ENCODE measurements around the gene SIT1. TPM values are rescaled to one million over a fixed set of nuclear protein-coding genes. Genes with fewer than 3 reads are reported as not detected.
"Not testable (repeated sequence)": the region's sequence is repeated elsewhere in the genome, so short reads cannot be mapped to it uniquely, and the experiment has no call there.

The SIT1 gene
- total RNA-seq, 2 experiments from 2014 or later = 74.6 to 75.8 TPM

DNA sequence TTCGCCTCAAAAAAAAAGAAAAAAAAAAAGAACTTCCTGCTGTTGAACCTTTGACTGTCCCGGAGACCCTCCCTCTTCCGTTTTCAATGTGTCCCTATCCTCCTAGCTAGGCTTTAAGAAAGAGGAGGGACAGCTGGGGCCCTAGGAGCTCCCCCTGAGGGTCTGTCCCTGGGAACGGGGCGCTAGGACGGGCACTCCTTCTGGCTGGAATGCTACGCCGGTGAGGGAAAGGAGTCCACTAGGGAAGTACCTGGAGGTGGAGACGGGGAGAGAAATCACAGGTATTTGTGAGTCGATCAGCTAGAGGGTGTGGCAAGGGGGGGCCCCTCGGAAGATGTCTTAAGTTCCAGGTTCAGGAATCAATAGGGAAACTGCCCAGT, 4.6 kb downstream of the SIT1 start:
- peak overlapping the region; percentile 91 for H3K4me3 Mint-ChIP-seq
- H3K27me3 Mint-ChIP-seq = no peaks in the 10 kb centered on the region
- ChIA-PET POLR2A (interaction anchor here (0.6 to 4.6 kb wide), 9 partner anchors 12 to 757 kb away, joined by 3 to 43 read pairs (median 4); partner anchors contain the start of genes CCDC107, CREB3, RMRP and TLN1), CTCF (interaction anchor here (0.7 to 6.2 kb wide), 15 partner anchors 10 to 102 kb away, joined by 3 to 82 read pairs (median 10); partner anchors contain the start of genes ARHGEF39, CCDC107, CREB3 and GBA2)
- H3K4me1 Mint-ChIP-seq (ENCODE audit: low read depth) = peaks cover 43% of the 10 kb centered on the region
- peak overlapping the region; percentile 93 for H3K27ac Mint-ChIP-seq
- intact Hi-C loops (cut with micrococcal nuclease) = loop anchor here (1.0 to 5.0 kb wide), 6 partner anchors 9 to 534 kb away; partner anchors contain the start of genes ARHGEF39, CREB3 and TLN1
- no peaks in the 10 kb centered on the region for H3K9me3 Mint-ChIP-seq
- H3K36me3 Mint-ChIP-seq = peaks cover 17% of the 10 kb centered on the region
- DNase-seq = no peak

DNA sequence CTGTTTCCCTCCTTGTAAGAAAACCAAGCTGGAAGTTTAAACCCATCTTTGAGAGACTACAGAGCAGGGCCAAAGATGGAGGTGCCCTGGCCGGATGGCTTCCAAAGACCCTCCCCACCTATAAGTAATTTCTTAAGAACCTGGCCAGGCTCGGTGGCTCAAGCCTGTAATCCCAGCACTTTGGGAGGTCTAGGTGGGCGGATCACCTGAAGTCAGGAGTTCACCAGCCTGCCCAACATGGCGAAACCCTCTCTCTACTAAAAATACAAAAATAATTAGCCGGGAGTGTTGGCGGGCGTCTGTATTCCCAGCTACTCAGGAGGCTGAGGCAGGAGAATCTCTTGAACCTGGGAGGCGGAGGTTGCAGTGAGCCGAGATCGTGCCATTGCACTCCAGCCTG, 5.0 kb downstream of the SIT1 start:
- CTCF ChIA-PET = interaction anchor here (0.7 to 6.2 kb wide), 13 partner anchors 11 to 102 kb away, joined by 3 to 82 read pairs (median 12); partner anchors contain the start of genes ARHGEF39, CCDC107, CREB3 and GBA2
- H3K4me1 Mint-ChIP-seq (ENCODE audit: low read depth) = peaks cover 43% of the 10 kb centered on the region
- intact Hi-C loops (cut with micrococcal nuclease) = loop anchor here (1.0 to 5.0 kb wide), 6 partner anchors 8 to 533 kb away; partner anchors contain the start of genes ARHGEF39, CREB3 and TLN1
- H3K27ac Mint-ChIP-seq = peak overlapping the region; percentile 93
- H3K27me3 Mint-ChIP-seq, H3K9me3 Mint-ChIP-seq, DNase-seq: not testable (repeated sequence)
- POLR2A ChIA-PET = interaction anchor here (1.0 to 4.6 kb wide), 6 partner anchors 12 to 110 kb away, joined by 4 to 43 read pairs (median 10); partner anchors contain the start of genes CCDC107, CREB3, RMRP and TLN1
- peak overlapping the region; percentile 91 for H3K4me3 Mint-ChIP-seq
- H3K36me3 Mint-ChIP-seq = peaks cover 21% of the 10 kb centered on the region

DNA sequence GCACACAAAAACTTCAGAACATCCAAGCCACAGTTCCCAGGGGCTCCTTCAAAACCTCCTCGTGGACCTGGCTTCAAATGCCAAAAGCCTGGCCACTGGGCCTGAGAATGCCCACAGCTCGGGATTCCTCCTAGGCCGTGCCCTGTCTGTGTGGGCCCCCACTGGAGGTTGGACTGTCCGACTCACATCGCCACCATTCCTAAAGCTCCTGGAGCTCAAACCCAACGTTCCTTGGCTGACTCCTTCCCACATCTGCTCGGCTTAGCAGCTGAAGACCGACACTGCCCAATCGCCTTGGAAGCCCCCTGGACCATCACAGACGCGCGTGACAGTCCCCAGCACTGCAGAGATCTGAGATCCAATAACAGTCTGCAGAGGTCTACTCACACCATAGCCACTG, 7.7 kb downstream of the SIT1 start:
- H3K9me3 Mint-ChIP-seq = no peaks in the 10 kb centered on the region
- ChIA-PET POLR2A (no interaction called here), CTCF (interaction anchor here (1.0 kb wide), 1 partner anchor 31 kb away, joined by 3 read pairs; no protein-coding TSS in a partner anchor)
- H3K4me1 Mint-ChIP-seq (ENCODE audit: low read depth) = peaks cover 44% of the 10 kb centered on the region
- DNase-seq = no peak
- intact Hi-C loops (cut with micrococcal nuclease) = no loop called here
- H3K27me3 Mint-ChIP-seq = no peaks in the 10 kb centered on the region
- peaks cover 16% of the 10 kb centered on the region for H3K36me3 Mint-ChIP-seq
- no peak overlapping the region for H3K4me3 Mint-ChIP-seq
- no peak overlapping the region for H3K27ac Mint-ChIP-seq

DNA sequence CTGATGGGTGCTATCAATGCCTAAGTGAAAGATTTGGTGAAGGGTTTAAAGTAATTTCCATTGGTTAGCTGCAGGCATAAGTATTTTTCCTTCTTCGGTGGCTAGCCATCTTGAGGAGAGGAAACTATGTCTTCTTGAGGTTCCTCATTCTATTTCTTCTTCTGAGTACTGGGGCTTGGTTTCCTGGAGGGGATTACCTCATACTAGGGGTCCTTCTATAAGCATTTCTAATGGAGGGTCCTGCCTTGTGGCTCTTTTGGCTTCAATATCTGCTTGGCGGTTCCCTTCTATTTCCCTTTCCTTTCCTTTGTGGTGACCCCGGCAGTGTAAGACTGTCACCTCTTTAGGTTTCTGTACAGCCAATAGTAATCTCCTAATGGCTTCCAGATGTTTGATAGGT, 9.3 kb downstream of the SIT1 start:
- intact Hi-C loops (cut with micrococcal nuclease); H3K27me3 Mint-ChIP-seq; POLR2A ChIA-PET; H3K4me3 Mint-ChIP-seq; DNase-seq; H3K9me3 Mint-ChIP-seq; H3K27ac Mint-ChIP-seq: not testable (repeated sequence)
- Mint-ChIP-seq H3K4me1 (ENCODE audit: low read depth) (peaks cover 48% of the 10 kb centered on the region), H3K36me3 (peaks cover 16% of the 10 kb centered on the region)
- CTCF ChIA-PET = interaction anchor here (0.6 kb wide), 1 partner anchor 24 kb away, joined by 4 read pairs; no protein-coding TSS in a partner anchor

DNA sequence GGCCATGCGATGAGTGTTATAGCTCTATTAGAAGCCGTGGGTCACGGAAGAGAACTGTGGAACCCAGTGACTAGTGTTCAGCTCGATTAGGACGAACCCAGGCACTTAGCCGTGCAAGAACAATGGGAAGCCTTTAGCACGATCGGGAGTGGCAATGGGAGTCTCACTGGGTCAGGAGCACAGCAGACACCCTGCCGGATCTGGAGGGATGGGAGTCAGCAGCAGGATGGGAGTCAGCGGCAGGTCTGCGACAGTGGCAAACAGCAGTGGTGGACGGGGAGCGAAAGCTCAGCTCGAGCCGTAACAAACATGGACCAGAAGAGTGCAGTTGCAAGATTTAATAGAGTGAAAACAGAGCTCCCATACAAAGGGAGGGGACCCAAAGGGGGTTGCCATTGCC, 10.3 kb downstream of the SIT1 start:
- Mint-ChIP-seq H3K27ac (peak overlapping the region; percentile 35), H3K4me1 (ENCODE audit: low read depth) (peaks cover 53% of the 10 kb centered on the region), H3K36me3 (peaks cover 16% of the 10 kb centered on the region)
- H3K27me3 Mint-ChIP-seq; DNase-seq; POLR2A ChIA-PET; intact Hi-C loops (cut with micrococcal nuclease); H3K9me3 Mint-ChIP-seq; H3K4me3 Mint-ChIP-seq: not testable (repeated sequence)
- CTCF ChIA-PET = interaction anchor here (0.8 to 3.4 kb wide), 3 partner anchors 9 to 29 kb away, joined by 3 to 18 read pairs (median 3); partner anchors contain the start of genes CCDC107 and RMRP

DNA sequence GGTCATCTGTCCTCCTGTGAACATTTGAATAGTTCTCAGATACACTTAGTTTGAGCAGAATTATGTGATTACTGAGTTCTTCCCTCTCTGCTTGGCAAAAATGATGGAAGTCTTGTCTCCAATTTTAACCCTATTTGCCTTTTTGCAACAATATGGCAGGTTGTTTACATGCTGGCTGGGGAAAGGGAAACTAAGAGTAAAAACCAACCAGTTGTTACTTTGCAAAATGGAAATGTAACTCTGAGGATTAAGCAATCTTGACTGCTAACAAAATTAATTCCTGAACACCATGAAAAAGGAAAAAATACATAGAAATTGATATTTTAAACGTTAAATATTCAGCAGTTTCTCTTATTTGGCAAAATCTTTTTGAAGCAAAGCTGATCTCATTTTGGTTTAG, 11.1 kb downstream of the SIT1 start:
- CTCF ChIA-PET = interaction anchor here (0.7 to 3.4 kb wide), 6 partner anchors 10 to 117 kb away, joined by 3 to 18 read pairs (median 3); partner anchors contain the start of genes CCDC107 and RMRP
- H3K27ac Mint-ChIP-seq = peak overlapping the region; percentile 82
- H3K36me3 Mint-ChIP-seq = peaks cover 15% of the 10 kb centered on the region
- peaks cover 59% of the 10 kb centered on the region for H3K4me1 Mint-ChIP-seq (ENCODE audit: low read depth)
- H3K9me3 Mint-ChIP-seq = no peaks in the 10 kb centered on the region
- no peaks in the 10 kb centered on the region for H3K27me3 Mint-ChIP-seq
- H3K4me3 Mint-ChIP-seq = peak overlapping the region; percentile 25
- no peak for DNase-seq
- POLR2A ChIA-PET = interaction anchor here (1.1 kb wide), 1 partner anchor 19 kb away, joined by 3 read pairs; the partner anchor contains the start of genes CCDC107 and RMRP
- intact Hi-C loops (cut with micrococcal nuclease) = no loop called here

DNA sequence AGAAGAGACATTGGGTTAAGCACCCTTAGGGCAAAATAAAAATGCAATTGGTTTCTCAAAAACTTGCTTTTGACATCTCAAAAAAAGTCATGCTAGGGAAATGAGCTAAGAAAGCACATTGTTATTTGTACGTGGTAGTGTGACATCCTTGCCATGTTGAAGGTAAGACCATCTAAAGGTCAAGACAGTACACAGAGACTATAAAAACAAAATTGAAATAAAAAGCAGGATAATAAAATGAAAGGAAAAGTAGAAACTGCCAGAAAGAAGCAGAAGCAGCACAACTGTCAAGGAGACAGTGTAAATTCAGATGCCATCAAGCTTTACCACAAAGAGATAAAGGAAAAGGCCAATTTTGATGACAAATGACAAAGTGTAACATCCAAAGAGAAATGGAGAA, 11.5 kb downstream of the SIT1 start:
- intact Hi-C loops (cut with micrococcal nuclease); DNase-seq; H3K9me3 Mint-ChIP-seq; H3K27me3 Mint-ChIP-seq: not testable (repeated sequence)
- ChIA-PET CTCF (interaction anchor here (0.7 to 3.4 kb wide), 4 partner anchors 10 to 117 kb away, joined by 3 to 18 read pairs (median 3); no protein-coding TSS in a partner anchor), POLR2A (interaction anchor here (1.1 kb wide), 1 partner anchor 19 kb away, joined by 3 read pairs; the partner anchor contains the start of genes CCDC107 and RMRP)
- H3K36me3 Mint-ChIP-seq = peaks cover 14% of the 10 kb centered on the region
- peak overlapping the region; percentile 25 for H3K4me3 Mint-ChIP-seq
- peaks cover 56% of the 10 kb centered on the region for H3K4me1 Mint-ChIP-seq (ENCODE audit: low read depth)
- H3K27ac Mint-ChIP-seq = peak overlapping the region; percentile 82

DNA sequence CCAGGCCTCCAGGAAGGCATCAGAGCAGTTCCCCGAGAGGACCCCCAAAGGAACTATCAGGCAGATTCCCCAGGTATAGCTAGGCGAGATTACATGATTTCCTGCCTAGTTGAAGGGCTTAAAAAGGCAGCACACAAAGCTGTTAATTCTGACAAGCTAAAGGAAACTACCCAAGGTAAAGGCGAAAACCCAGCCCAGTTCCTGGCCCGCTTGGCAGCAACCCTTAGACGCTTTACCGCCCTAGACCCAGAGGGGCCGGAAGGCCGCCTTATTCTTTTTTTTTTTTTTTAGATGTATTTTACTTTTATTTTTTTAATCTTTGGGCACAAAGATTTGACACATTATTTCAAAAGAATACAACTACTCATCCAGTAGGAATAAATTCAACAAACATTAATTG, 12.0 kb downstream of the SIT1 start:
- POLR2A ChIA-PET = interaction anchor here (1.1 kb wide), 1 partner anchor 19 kb away, joined by 3 read pairs; the partner anchor contains the start of genes CCDC107 and RMRP
- H3K4me3 Mint-ChIP-seq; intact Hi-C loops (cut with micrococcal nuclease); H3K9me3 Mint-ChIP-seq; DNase-seq; H3K27me3 Mint-ChIP-seq: not testable (repeated sequence)
- peaks cover 14% of the 10 kb centered on the region for H3K36me3 Mint-ChIP-seq
- CTCF ChIA-PET = interaction anchor here (0.6 to 3.4 kb wide), 5 partner anchors 8 to 118 kb away, joined by 3 to 18 read pairs (median 3); no protein-coding TSS in a partner anchor
- H3K27ac Mint-ChIP-seq = peak overlapping the region; percentile 82
- peaks cover 56% of the 10 kb centered on the region for H3K4me1 Mint-ChIP-seq (ENCODE audit: low read depth)

DNA sequence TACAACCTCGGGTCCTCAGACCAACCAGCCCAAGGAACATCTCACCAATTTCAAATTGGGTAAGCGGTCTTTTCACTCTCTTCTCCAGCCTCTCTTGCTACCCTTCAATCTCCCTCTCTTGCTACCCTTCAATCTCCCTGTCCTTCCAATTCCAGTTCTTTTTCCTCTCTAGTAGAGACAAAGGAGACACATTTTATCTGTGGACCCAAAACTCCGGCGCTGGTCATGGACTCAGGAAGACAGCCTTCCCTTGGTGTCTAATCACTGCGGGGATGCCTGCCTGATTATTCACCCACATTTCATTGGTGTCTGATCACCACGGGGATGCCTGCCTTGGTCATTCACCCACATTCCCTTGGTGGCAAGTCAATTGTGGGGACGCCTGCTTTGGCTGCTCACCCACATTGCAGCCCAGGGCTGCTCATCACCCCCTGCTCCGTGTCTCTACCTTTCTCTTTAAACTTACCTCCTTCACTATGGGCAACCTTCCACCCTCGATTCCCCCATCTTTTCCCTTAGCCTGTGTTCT, 13.2 kb downstream of the SIT1 start:
- H3K27ac Mint-ChIP-seq = not testable (repeated sequence)

DNA sequence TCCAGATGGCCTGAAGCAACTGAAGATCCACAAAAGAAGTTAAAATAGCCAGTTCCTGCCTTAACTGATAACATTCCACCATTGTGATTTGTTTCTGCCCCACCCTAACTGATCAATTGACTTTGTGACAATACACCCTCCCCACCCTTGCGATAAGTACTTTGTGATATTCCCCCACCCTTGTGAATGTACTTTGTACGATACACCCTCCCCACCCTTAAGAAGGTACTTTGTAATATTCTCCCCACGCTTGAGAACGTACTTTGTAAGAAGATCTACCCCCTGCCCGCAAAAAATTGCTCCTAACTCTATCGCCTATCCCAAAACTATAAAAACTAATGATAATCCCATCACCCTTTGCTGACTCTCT, 13.9 kb downstream of the SIT1 start:
- H3K27me3 Mint-ChIP-seq, DNase-seq, H3K36me3 Mint-ChIP-seq, POLR2A ChIA-PET, H3K4me3 Mint-ChIP-seq, H3K9me3 Mint-ChIP-seq, H3K27ac Mint-ChIP-seq: not testable (repeated sequence)
- H3K4me1 Mint-ChIP-seq (ENCODE audit: low read depth) = peaks cover 52% of the 10 kb centered on the region
- intact Hi-C loops (cut with micrococcal nuclease) = loop anchor here (1.0 kb wide), 1 partner anchor 9 kb away; no protein-coding TSS in a partner anchor
- CTCF ChIA-PET = interaction anchor here (1.6 kb wide), 1 partner anchor 10 kb away, joined by 3 read pairs; no protein-coding TSS in a partner anchor

More for the DNA sequence above, 13.2 kb downstream of the SIT1 start:
- H3K27me3 Mint-ChIP-seq, H3K4me3 Mint-ChIP-seq, DNase-seq, POLR2A ChIA-PET, H3K9me3 Mint-ChIP-seq, H3K36me3 Mint-ChIP-seq: not testable (repeated sequence)
- intact Hi-C loops (cut with micrococcal nuclease) = loop anchor here (1.0 kb wide), 1 partner anchor 9 kb away; no protein-coding TSS in a partner anchor
- CTCF ChIA-PET = interaction anchor here (0.5 to 3.4 kb wide), 2 partner anchors 26 to 553 kb away, joined by 4 to 18 read pairs; no protein-coding TSS in a partner anchor
- H3K4me1 Mint-ChIP-seq (ENCODE audit: low read depth) = peaks cover 52% of the 10 kb centered on the region

DNA sequence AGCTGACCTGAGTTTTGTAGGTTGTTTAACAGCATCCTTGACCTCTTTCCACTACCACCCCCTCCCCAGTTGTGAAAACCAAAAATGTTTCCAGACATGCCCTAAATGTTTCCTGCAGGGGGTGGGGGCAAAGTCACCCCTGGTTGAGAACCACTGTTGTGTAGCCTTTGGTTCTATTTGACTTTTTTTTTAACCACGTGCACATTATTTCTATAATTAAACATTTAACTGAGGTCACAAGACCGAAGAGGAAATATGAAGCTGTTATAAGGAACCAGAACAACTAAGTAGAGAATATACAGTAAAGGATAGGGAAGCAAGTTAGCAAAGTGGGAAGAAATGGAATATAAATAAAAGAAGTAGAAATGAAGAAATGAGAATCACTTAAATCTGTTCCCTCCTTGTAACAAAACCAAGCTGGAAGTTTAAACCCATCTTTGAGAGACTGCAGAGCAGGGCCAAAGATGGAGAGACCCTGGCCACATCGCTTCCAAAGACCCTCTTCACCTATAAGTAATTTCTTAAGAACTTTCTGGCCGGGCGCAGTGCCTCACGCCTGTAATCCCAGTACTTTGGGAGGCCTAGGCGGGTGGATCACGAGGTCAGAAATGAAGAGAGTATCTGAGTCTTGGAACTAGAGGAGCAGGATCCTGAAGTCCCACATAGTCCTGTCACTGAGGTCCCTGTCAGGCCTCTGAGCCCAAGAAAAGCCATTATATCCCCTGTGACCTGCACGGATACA, 14.4 kb downstream of the SIT1 start:
- peaks cover 9% of the 10 kb centered on the region for H3K36me3 Mint-ChIP-seq
- H3K9me3 Mint-ChIP-seq = no peaks in the 10 kb centered on the region
- ChIA-PET CTCF (interaction anchor here (0.5 to 1.6 kb wide), 3 partner anchors 10 to 149 kb away, joined by 3 to 6 read pairs (median 3); no protein-coding TSS in a partner anchor), POLR2A (no interaction called here)
- no peak overlapping the region for H3K4me3 Mint-ChIP-seq
- no peak for DNase-seq
- peaks cover 52% of the 10 kb centered on the region for H3K4me1 Mint-ChIP-seq (ENCODE audit: low read depth)
- intact Hi-C loops (cut with micrococcal nuclease) = no loop called here
- H3K27ac Mint-ChIP-seq = peak overlapping the region; percentile 23
- no peaks in the 10 kb centered on the region for H3K27me3 Mint-ChIP-seq
